Peyer's patch (tissue), 4 donors: ENCODE data around the gene STAU1. TPM values are rescaled to one million over a fixed set of nuclear protein-coding genes. Genes with fewer than 3 reads are reported as not detected.
"Not testable (repeated sequence)": the region's sequence is repeated elsewhere in the genome, so short reads cannot be mapped to it uniquely, and the experiment has no call there.

Source experiments
- DNase-seq, 3 donors: peaks; one replicate each; pipeline ENCODE4 v3.0.0-alpha.2; 2017 to 2019
- H3K27ac ChIP-seq, 4 donors: fragments of 200-600 bp; sonication (generic); one replicate each; pipeline ENCODE4 v1.5.1; 2016 to 2019
- H3K27me3 ChIP-seq, 2 donors: fragments of 200-600 bp; sonication (generic); one replicate each; pipeline ENCODE4 v1.5.1; 2019
- H3K36me3 ChIP-seq, 3 donors: fragments of 200-600 bp; sonication (generic); one replicate each; pipeline ENCODE4 v1.5.1; 2016 to 2019
- H3K4me1 ChIP-seq, 4 donors: fragments of 200-600 bp; sonication (generic); one replicate each; pipeline ENCODE4 v1.5.1; 2016 to 2019
- H3K4me3 ChIP-seq, 4 donors: fragments of 200-600 bp; sonication (generic); 1 replicate in 3 of 4; 2 replicates in 1 of 4; pipeline ENCODE4 v1.5.1; 2016 to 2019; ENCODE audit warnings: mild to moderate bottlenecking in 1 of 4
- H3K9me3 ChIP-seq, 4 donors: fragments of 200-600 bp; sonication (generic); one replicate each; pipeline ENCODE4 v1.5.1; 2016 to 2019; ENCODE audit warnings: mild to moderate bottlenecking in 1 of 4
- CTCF ChIP-seq, 6 experiments: fragments of 450-650 bp in 4 of 6; fragments of 200-600 bp in 2 of 6; sonication (generic) in 1 of 6; IDR thresholded peaks; one replicate each; pipeline ENCODE4 v1.5.1; 2017 to 2019; ENCODE audit warnings: antibody characterized with exemption in 6 of 6, mild to moderate bottlenecking in 3 of 6, moderate library complexity in 1 of 6
- POLR2A ChIP-seq, 2 donors: fragments of 450-650 bp; IDR thresholded peaks; one replicate each; pipeline ENCODE4 v1.5.1; 2017; ENCODE audit warnings: antibody characterized with exemption in 2 of 2, mild to moderate bottlenecking in 2 of 2, moderate library complexity in 2 of 2
- total RNA-seq, 4 donors: library from RNA; depleted of rRNA; stranded (reverse); fragments of >200 nt; gene quantifications; one replicate each; pipeline ENCODE4 v1.1.0, GENCODE V29; 2016

The STAU1 gene
- total RNA-seq, 4 donors from 2014 or later, result 58.6 to 82.4 (median 75.2) TPM

DNA sequence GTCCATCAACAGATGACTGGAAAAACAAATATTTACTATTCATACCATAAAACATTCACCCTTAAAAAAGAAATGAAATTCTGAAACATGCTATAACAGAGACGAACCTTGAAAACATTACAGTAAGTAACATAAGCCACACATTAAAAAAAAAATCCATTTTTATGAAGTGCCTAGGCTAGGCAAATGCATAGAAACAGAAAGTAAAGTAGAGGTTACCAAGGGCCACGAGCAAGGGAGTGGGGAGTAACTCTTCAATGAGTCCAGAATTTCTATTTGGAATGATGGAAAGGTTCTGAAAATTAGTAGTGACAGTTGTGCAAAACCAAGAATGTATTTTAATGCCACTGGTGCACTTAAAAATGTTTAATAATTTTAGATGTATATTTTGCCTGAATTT, 47.7 kb downstream of the STAU1 start:
- no peak for DNase-seq
- H3K36me3 ChIP-seq, result peaks cover 0 to 27% (median 0%) of the 10 kb centered on the region in 3 donors
- H3K4me3 ChIP-seq, result no peak overlapping the region
- H3K27me3 ChIP-seq, result no peaks in the 10 kb centered on the region
- H3K27ac ChIP-seq, result no peak overlapping the region
- no peak for TF ChIP-seq POLR2A (IDR thresholded peaks at IDR 0.05)
- no peak for TF ChIP-seq CTCF (IDR thresholded peaks at IDR 0.05)
- no peaks in the 10 kb centered on the region for H3K9me3 ChIP-seq
- H3K4me1 ChIP-seq, result no peaks in the 10 kb centered on the region

- no peak for TF ChIP-seq POLR2A (IDR thresholded peaks at IDR 0.05)
- TF ChIP-seq CTCF (IDR thresholded peaks at IDR 0.05), result no peak
- no peaks in the 10 kb centered on the region for H3K27me3 ChIP-seq
- no peak overlapping the region for H3K27ac ChIP-seq
- no peaks in the 10 kb centered on the region for H3K9me3 ChIP-seq
- no peak for DNase-seq
- no peaks in the 10 kb centered on the region for H3K4me1 ChIP-seq
- H3K36me3 ChIP-seq, result peaks cover 0 to 30% (median 0%) of the 10 kb centered on the region in 3 donors
- no peak overlapping the region for H3K4me3 ChIP-seq
These were observed 49.7 kb downstream of the STAU1 start for GRCh38 chr20:49138431-49138830.

- H3K27me3 ChIP-seq, result no peaks in the 10 kb centered on the region
- H3K4me1 ChIP-seq, result no peaks in the 10 kb centered on the region
- peaks cover 0 to 31% (median 0%) of the 10 kb centered on the region in 3 donors for H3K36me3 ChIP-seq
- DNase-seq, result no peak
- no peak for TF ChIP-seq CTCF (IDR thresholded peaks at IDR 0.05)
- no peak for TF ChIP-seq POLR2A (IDR thresholded peaks at IDR 0.05)
- no peak overlapping the region for H3K4me3 ChIP-seq
- H3K27ac ChIP-seq, result no peak overlapping the region
- no peaks in the 10 kb centered on the region for H3K9me3 ChIP-seq
These were observed 51.1 kb downstream of the STAU1 start for GRCh38 chr20:49136817-49137571.

DNA sequence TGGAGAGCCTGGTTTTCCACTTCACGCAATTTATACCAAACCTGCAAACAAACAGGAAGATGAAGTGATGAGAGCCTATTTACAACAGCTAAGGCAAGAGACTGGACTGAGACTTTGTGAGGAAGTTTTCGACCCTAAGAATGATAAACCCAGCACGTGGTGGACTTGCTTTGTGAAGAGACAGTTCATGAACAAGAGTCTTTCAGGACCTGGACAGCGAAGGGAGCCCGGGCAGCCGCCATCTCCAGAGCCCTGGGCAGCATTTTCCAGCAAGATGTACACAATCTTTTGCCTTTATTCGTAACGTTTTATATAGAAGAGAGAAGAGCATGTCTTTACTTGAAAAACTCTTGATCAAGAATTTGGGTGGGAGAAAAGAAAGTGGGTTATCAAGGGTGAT, 53.3 kb downstream of the STAU1 start:
- H3K27me3 ChIP-seq, H3K27ac ChIP-seq, H3K4me1 ChIP-seq, DNase-seq, H3K4me3 ChIP-seq, H3K9me3 ChIP-seq: not testable (repeated sequence)
- H3K36me3 ChIP-seq, result peaks cover 0 to 39% (median 0%) of the 10 kb centered on the region in 3 donors

DNA sequence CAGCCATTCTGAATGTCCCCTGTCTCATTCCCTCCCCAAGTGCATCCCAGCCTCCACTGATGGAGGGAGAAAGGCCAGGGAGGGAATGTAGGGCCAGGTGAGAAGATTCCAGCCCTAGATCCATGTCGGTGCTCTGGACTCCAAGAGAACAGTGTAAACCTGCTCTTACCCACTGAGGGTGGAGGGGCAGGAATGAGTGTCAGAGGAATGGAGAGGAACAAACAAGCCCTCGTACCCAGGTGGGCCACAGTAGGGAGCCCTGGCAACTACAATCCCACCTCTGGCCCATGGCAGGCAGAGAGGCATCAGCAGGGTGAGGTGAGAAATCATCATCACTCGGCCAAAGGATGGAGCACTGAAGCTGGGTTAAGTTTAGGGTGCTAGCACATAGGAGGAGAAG, 54.6 kb downstream of the STAU1 start:
- DNase-seq, result no peak
- TF ChIP-seq CTCF (IDR thresholded peaks at IDR 0.05) (no peak), POLR2A (IDR thresholded peaks at IDR 0.05) (no peak)
- Histone ChIP-seq H3K27ac (no peak overlapping the region), H3K36me3 (peaks cover 0 to 39% (median 0%) of the 10 kb centered on the region in 3 donors), H3K9me3 (no peaks in the 10 kb centered on the region), H3K4me3 (no peak overlapping the region), H3K4me1 (no peaks in the 10 kb centered on the region), H3K27me3 (no peaks in the 10 kb centered on the region)

GRCh38 chr20:49132995-49133478, 55.1 kb downstream of the STAU1 start:
- TF ChIP-seq CTCF (IDR thresholded peaks at IDR 0.05) (peak; percentile 13 to 82 (median 69)), POLR2A (IDR thresholded peaks at IDR 0.05) (no peak)
- no peak for DNase-seq
- peaks cover 0 to 43% (median 0%) of the 10 kb centered on the region in 3 donors for H3K36me3 ChIP-seq
- H3K27me3 ChIP-seq, result no peaks in the 10 kb centered on the region
- H3K4me1 ChIP-seq, result no peaks in the 10 kb centered on the region
- no peak overlapping the region for H3K27ac ChIP-seq
- no peaks in the 10 kb centered on the region for H3K9me3 ChIP-seq
- no peak overlapping the region for H3K4me3 ChIP-seq
